ENCODE measurements around the gene TTBK2.

Gene TTBK2

GRCh38 chr15:42919308-42919707, 1.3 kb downstream of the TTBK2 start:
- TF ChIP-seq SPI1 (IDR thresholded peaks at IDR 0.05; ENCODE audit: borderline replicate concordance, low read depth) (no peak), GABPA (IDR thresholded peaks at IDR 0.05; ENCODE audit: low read depth) (no peak), POLR2AphosphoS5 (IDR thresholded peaks at IDR 0.05; ENCODE audit: low read depth) (no peak), CTCF (IDR thresholded peaks at IDR 0.05; ENCODE audit: insufficient read depth, low read length) (no peak)
- TF ChIP-seq, protein P1, sequence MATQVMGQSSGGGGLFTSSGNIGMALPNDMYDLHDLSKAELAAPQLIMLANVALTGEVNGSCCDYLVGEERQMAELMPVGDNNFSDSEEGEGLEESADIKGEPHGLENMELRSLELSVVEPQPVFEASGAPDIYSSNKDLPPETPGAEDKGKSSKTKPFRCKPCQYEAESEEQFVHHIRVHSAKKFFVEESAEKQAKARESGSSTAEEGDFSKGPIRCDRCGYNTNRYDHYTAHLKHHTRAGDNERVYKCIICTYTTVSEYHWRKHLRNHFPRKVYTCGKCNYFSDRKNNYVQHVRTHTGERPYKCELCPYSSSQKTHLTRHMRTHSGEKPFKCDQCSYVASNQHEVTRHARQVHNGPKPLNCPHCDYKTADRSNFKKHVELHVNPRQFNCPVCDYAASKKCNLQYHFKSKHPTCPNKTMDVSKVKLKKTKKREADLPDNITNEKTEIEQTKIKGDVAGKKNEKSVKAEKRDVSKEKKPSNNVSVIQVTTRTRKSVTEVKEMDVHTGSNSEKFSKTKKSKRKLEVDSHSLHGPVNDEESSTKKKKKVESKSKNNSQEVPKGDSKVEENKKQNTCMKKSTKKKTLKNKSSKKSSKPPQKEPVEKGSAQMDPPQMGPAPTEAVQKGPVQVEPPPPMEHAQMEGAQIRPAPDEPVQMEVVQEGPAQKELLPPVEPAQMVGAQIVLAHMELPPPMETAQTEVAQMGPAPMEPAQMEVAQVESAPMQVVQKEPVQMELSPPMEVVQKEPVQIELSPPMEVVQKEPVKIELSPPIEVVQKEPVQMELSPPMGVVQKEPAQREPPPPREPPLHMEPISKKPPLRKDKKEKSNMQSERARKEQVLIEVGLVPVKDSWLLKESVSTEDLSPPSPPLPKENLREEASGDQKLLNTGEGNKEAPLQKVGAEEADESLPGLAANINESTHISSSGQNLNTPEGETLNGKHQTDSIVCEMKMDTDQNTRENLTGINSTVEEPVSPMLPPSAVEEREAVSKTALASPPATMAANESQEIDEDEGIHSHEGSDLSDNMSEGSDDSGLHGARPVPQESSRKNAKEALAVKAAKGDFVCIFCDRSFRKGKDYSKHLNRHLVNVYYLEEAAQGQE (IDR thresholded peaks at IDR 0.05; ENCODE audit: insufficient replicate concordance, low read depth), result no peak
- Histone ChIP-seq H3K4me3 (replicated peaks; ENCODE audit: insufficient read depth, low read length) (peak overlapping the region; percentile 93), H3K27ac (replicated peaks) (no peak overlapping the region), H3K27me3 (ENCODE audit: insufficient read depth, poor library complexity, severe bottlenecking) (no peaks in the 10 kb centered on the region)
- DNase-seq (ENCODE audit: low read depth in 1 of 2, low spot score in 1 of 2), result no peak

- TF ChIP-seq GABPA (IDR thresholded peaks at IDR 0.05; ENCODE audit: low read depth) (no peak), POLR2AphosphoS5 (IDR thresholded peaks at IDR 0.05; ENCODE audit: low read depth) (no peak), CTCF (IDR thresholded peaks at IDR 0.05; ENCODE audit: insufficient read depth, low read length) (no peak), SPI1 (IDR thresholded peaks at IDR 0.05; ENCODE audit: borderline replicate concordance, low read depth) (no peak)
- TF ChIP-seq, protein P1 (IDR thresholded peaks at IDR 0.05; ENCODE audit: insufficient replicate concordance, low read depth), result no peak
- no peak overlapping the region for H3K27ac ChIP-seq (replicated peaks)
- DNase-seq (ENCODE audit: low read depth in 1 of 2, low spot score in 1 of 2), result no peak
- no peaks in the 10 kb centered on the region for H3K27me3 ChIP-seq (ENCODE audit: insufficient read depth, poor library complexity, severe bottlenecking)
- H3K4me3 ChIP-seq (replicated peaks; ENCODE audit: insufficient read depth, low read length), result no peak overlapping the region
These were observed 2.5 kb downstream of the TTBK2 start for GRCh38 chr15:42918047-42918446.

DNA sequence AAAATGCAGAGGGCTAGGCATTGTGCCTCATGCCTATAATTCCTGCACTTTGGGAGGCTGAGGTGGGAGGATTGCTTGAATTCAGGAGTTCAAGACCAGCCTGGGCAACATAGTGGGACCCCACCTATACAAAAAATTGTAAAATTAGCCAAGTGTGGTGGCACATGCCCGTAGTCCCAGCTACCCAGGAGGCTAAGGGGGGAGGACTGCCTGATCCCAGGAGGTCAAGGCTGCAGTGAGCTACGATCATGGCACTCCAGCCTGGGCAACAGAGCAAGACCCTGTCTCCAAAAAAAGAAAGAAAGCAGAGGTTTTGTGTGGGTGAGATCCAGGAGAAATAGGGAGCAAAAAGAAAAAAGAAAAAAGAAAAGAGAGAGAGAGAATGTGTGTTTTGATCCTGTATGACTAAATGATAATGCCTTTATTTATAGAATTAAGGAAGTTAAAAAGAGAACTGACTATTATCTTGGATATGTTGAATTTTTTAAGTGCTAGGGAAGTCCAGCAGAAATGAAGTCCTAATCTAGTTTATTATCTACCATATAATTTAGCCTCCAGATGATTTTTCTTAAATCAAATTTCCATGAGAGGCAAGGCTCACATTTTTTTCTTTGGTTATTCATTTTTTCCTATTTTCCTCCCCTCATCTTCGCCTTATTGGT, 4.8 kb downstream of the TTBK2 start:
- DNase-seq (ENCODE audit: low read depth in 1 of 2, low spot score in 1 of 2), result no peak

More for the DNA sequence above, 4.8 kb downstream of the TTBK2 start:
- Histone ChIP-seq H3K4me3 (replicated peaks; ENCODE audit: insufficient read depth, low read length) (no peak overlapping the region), H3K27me3 (ENCODE audit: insufficient read depth, poor library complexity, severe bottlenecking) (no peaks in the 10 kb centered on the region), H3K27ac (replicated peaks) (no peak overlapping the region)
- TF ChIP-seq CTCF (IDR thresholded peaks at IDR 0.05; ENCODE audit: insufficient read depth, low read length), result no peak
- peak; percentile 18; the same call in 1 of the 2 replicates for TF ChIP-seq SPI1 (IDR thresholded peaks at IDR 0.05; ENCODE audit: borderline replicate concordance, low read depth)
- TF ChIP-seq GABPA (IDR thresholded peaks at IDR 0.05; ENCODE audit: low read depth), result no peak
- TF ChIP-seq, protein P1 (IDR thresholded peaks at IDR 0.05; ENCODE audit: insufficient replicate concordance, low read depth), result no peak
- TF ChIP-seq POLR2AphosphoS5 (IDR thresholded peaks at IDR 0.05; ENCODE audit: low read depth), result no peak
